OCI-LY7 (cell line): ENCODE measurements around the gene SLC2A2. TPM values are rescaled to one million over a fixed set of nuclear protein-coding genes. Genes with fewer than 3 reads are reported as not detected.

Experiments used
- BruUV-seq: library from RNA; stranded (reverse); fragments of 400-500 nt; replicated peaks from 2 replicates; lab custom pipeline; 2021; lab: Mats Ljungman, UMichigan
- CTCF ChIA-PET: fragments of 300-600 bp; sonication (Branson Sonifier 250); formaldehyde crosslinking; loops from one replicate; lab custom pipeline; 2022; ENCODE audit warnings: antibody characterized with exemption; ENCODE audit not compliant: unreplicated experiment; lab: Charles Lee
- POLR2A ChIA-PET: fragments of 300-600 bp; sonication (Branson Sonifier 250); formaldehyde crosslinking; loops from one replicate; lab custom pipeline; 2022; ENCODE audit warnings: antibody characterized with exemption; lab: Charles Lee
- DNase-seq: peaks from one replicate; pipeline ENCODE4 v3.0.0-alpha.2; 2015; ENCODE audit warnings: low spot score
- H2AFZ ChIP-seq: fragments of 200-600 bp; sonication (generic), shearing (Covaris generic); 2 replicates; pipeline ENCODE4 v1.6.1; 2014; ENCODE audit warnings: mild to moderate bottlenecking, antibody characterized with exemption, low read length, moderate library complexity
- H3K27ac ChIP-seq: fragments of 200-600 bp; sonication (generic); 2 replicates; pipeline ENCODE4 v1.5.1; 2014; ENCODE audit warnings: mixed run types, low read depth, mild to moderate bottlenecking, moderate library complexity, low read length, inconsistent platforms; ENCODE audit not compliant: poor library complexity, severe bottlenecking
- H3K36me3 ChIP-seq: fragments of 200-600 bp; sonication (generic); 2 replicates; pipeline ENCODE4 v1.6.1; 2014; ENCODE audit warnings: mild to moderate bottlenecking, antibody characterized with exemption, low read length, moderate library complexity, mixed read lengths; ENCODE audit not compliant: insufficient read depth
- H3K4me1 ChIP-seq: fragments of 200-600 bp; sonication (generic); 2 replicates; pipeline ENCODE4 v1.5.1; 2014; ENCODE audit warnings: mild to moderate bottlenecking, low read length; ENCODE audit not compliant: insufficient read depth, poor library complexity, severe bottlenecking
- H3K4me2 ChIP-seq: fragments of 200-600 bp; sonication (generic); 2 replicates; pipeline ENCODE4 v1.6.1; 2014; ENCODE audit warnings: mild to moderate bottlenecking, low read length
- H3K4me3 ChIP-seq: fragments of 200-600 bp; sonication (generic); 2 replicates; pipeline ENCODE4 v1.5.1; 2014; ENCODE audit warnings: mild to moderate bottlenecking, low read depth, low read length; ENCODE audit not compliant: poor library complexity, severe bottlenecking
- H3K79me2 ChIP-seq: fragments of 200-600 bp; sonication (generic); 2 replicates; pipeline ENCODE4 v1.6.1; 2016; ENCODE audit warnings: low read depth, mild to moderate bottlenecking, low read length, moderate library complexity, mixed read lengths; ENCODE audit not compliant: insufficient read depth
- H3K9me2 ChIP-seq: fragments of 200-600 bp; sonication (generic); 2 replicates; pipeline ENCODE4 v1.6.1; 2016; ENCODE audit warnings: mild to moderate bottlenecking, low read length, mixed read lengths; ENCODE audit not compliant: insufficient read depth
- H3K9me3 ChIP-seq: fragments of 200-600 bp; sonication (generic); 2 replicates; pipeline ENCODE4 v1.6.1; 2014; ENCODE audit warnings: mild to moderate bottlenecking, mixed run types, low read length, mixed read lengths
- H4K20me1 ChIP-seq: fragments of 200-600 bp; sonication (generic); 2 replicates; pipeline ENCODE4 v1.6.1; 2014; ENCODE audit warnings: mild to moderate bottlenecking, antibody characterized with exemption, low read length, moderate library complexity, mixed read lengths; ENCODE audit not compliant: insufficient read depth
- CTCF ChIP-seq: fragments of 200-600 bp; sonication (generic); conservative IDR thresholded peaks from 2 replicates; pipeline ENCODE4 v1.5.1; 2014; ENCODE audit warnings: mild to moderate bottlenecking, antibody characterized with exemption, low read length, moderate library complexity, mixed read lengths
- EZH2phosphoT487 ChIP-seq: fragments of 200-600 bp; sonication (generic); IDR thresholded peaks from 2 replicates; pipeline ENCODE4 v1.6.1; 2018; ENCODE audit warnings: low read depth, borderline replicate concordance, mild to moderate bottlenecking, mixed run types, antibody characterized with exemption, low read length, moderate library complexity, mixed read lengths
- intact Hi-C: fragments of 100-400 bp; cut with micrococcal nuclease; formaldehyde crosslinking; loops from one replicate; pipeline ENCODE4 v1.10.0; 2022; ENCODE audit not compliant: unreplicated experiment
- total RNA-seq, 2 experiments: library from RNA; depleted of rRNA in 1 of 2; stranded (reverse); fragments of >200 nt in 1 of 2; shearing (Covaris generic) in 1 of 2; gene quantifications; 2 replicates each; pipeline ENCODE4 v1.2.3, GENCODE V29; 2014 to 2022

SLC2A2 gene
- total RNA-seq, 2 experiments from 2014 or later: not detected

GRCh38 chr3:170989100-170989648, 37.3 kb downstream of the SLC2A2 start:
- Histone ChIP-seq H3K9me2 (no peaks in the 10 kb centered on the region), H2AFZ (no peak overlapping the region), H3K9me3 (no peaks in the 10 kb centered on the region), H3K36me3 (no peaks in the 10 kb centered on the region), H3K4me1 (no peaks in the 10 kb centered on the region), H3K27ac (no peak overlapping the region), H3K79me2 (no peaks in the 10 kb centered on the region), H4K20me1 (no peaks in the 10 kb centered on the region), H3K4me3 (no peak overlapping the region), H3K4me2 (no peak overlapping the region)
- intact Hi-C loops: no loop called here
- TF ChIP-seq CTCF (no peak), EZH2phosphoT487 (no peak)
- no TSS peak for BruUV-seq
- DNase-seq: no peak
- ChIA-PET POLR2A (no interaction called here), CTCF (no interaction called here)

GRCh38 chr3:170988378-170988777, 38.1 kb downstream of the SLC2A2 start:
- Histone ChIP-seq H3K27ac (no peak overlapping the region), H2AFZ (no peak overlapping the region), H3K9me2 (no peaks in the 10 kb centered on the region), H3K36me3 (no peaks in the 10 kb centered on the region), H3K4me3 (no peak overlapping the region), H3K4me2 (no peak overlapping the region), H3K9me3 (no peaks in the 10 kb centered on the region), H3K4me1 (no peaks in the 10 kb centered on the region), H4K20me1 (no peaks in the 10 kb centered on the region), H3K79me2 (no peaks in the 10 kb centered on the region)
- intact Hi-C loops: no loop called here
- CTCF ChIA-PET: no interaction called here
- POLR2A ChIA-PET: interaction anchor here (0.6 kb wide), 1 partner anchor 8 kb away, joined by 3 read pairs; no protein-coding TSS in a partner anchor
- DNase-seq: no peak
- no peak for TF ChIP-seq EZH2phosphoT487
- TF ChIP-seq CTCF: no peak
- no TSS peak for BruUV-seq

- Histone ChIP-seq H3K9me3 (no peaks in the 10 kb centered on the region), H3K27ac (no peak overlapping the region), H3K9me2 (no peaks in the 10 kb centered on the region), H3K4me3 (no peak overlapping the region), H2AFZ (no peak overlapping the region), H3K79me2 (no peaks in the 10 kb centered on the region), H3K4me1 (no peaks in the 10 kb centered on the region), H3K36me3 (no peaks in the 10 kb centered on the region), H3K4me2 (no peak overlapping the region), H4K20me1 (no peaks in the 10 kb centered on the region)
- TF ChIP-seq EZH2phosphoT487 (no peak), CTCF (no peak)
- ChIA-PET POLR2A (interaction anchor here (0.6 to 1.4 kb wide), 4 partner anchors 10 to 440 kb away, joined by 3 to 5 read pairs (median 3); no protein-coding TSS in a partner anchor), CTCF (no interaction called here)
- BruUV-seq: no TSS peak
- DNase-seq: no peak
- intact Hi-C loops: no loop called here
Measured at GRCh38 chr3:170985304-170985703, 41.2 kb downstream of the SLC2A2 start.
